ENCODE data around the gene ZCWPW1.

The ZCWPW1 gene

GRCh38 chr7:100428199-100428966 is at the start of gene ZCWPW1:
TSS of gene ZCWPW1 (minus strand) at chr7:100428703. CDS start at chr7:100420649, 8,054 bp downstream.
- in situ Hi-C loops (cut with HindIII; ENCODE audit: low sequenced_read_pairs) = no loop called here

- in situ Hi-C loops (cut with HindIII; ENCODE audit: low sequenced_read_pairs) = no loop called here
Observed at GRCh38 chr7:100477871-100478267, 49.4 kb upstream of the ZCWPW1 start.

GRCh38 chr7:100476903-100477870 is 48.7 kb upstream of the ZCWPW1 start:
- in situ Hi-C loops (cut with HindIII; ENCODE audit: low sequenced_read_pairs) = no loop called here

GRCh38 chr7:100476101-100476780 is 47.7 kb upstream of the ZCWPW1 start:
- in situ Hi-C loops (cut with HindIII; ENCODE audit: low sequenced_read_pairs) = no loop called here

- in situ Hi-C loops (cut with HindIII; ENCODE audit: low sequenced_read_pairs) = no loop called here
Observed at GRCh38 chr7:100475549-100475948, 47.0 kb upstream of the ZCWPW1 start.

GRCh38 chr7:100472854-100473499 is 44.5 kb upstream of the ZCWPW1 start:
- in situ Hi-C loops (cut with HindIII; ENCODE audit: low sequenced_read_pairs) = no loop called here

- in situ Hi-C loops (cut with HindIII; ENCODE audit: low sequenced_read_pairs) = no loop called here
Observed at GRCh38 chr7:100472121-100472851, 43.8 kb upstream of the ZCWPW1 start.

- in situ Hi-C loops (cut with HindIII; ENCODE audit: low sequenced_read_pairs) = no loop called here
Observed at GRCh38 chr7:100471021-100471420, 42.5 kb upstream of the ZCWPW1 start.

GRCh38 chr7:100469227-100470044 is 40.9 kb upstream of the ZCWPW1 start:
- in situ Hi-C loops (cut with HindIII; ENCODE audit: low sequenced_read_pairs) = no loop called here

GRCh38 chr7:100467638-100468373 is 39.3 kb upstream of the ZCWPW1 start:
- in situ Hi-C loops (cut with HindIII; ENCODE audit: low sequenced_read_pairs) = no loop called here

GRCh38 chr7:100466653-100467605 is 38.4 kb upstream of the ZCWPW1 start:
- in situ Hi-C loops (cut with HindIII; ENCODE audit: low sequenced_read_pairs) = no loop called here

- in situ Hi-C loops (cut with HindIII; ENCODE audit: low sequenced_read_pairs) = no loop called here
Observed at GRCh38 chr7:100465702-100466311, 37.3 kb upstream of the ZCWPW1 start.

GRCh38 chr7:100465299-100465698 is 36.8 kb upstream of the ZCWPW1 start:
- in situ Hi-C loops (cut with HindIII; ENCODE audit: low sequenced_read_pairs) = no loop called here

GRCh38 chr7:100464791-100465190 is 36.3 kb upstream of the ZCWPW1 start:
- in situ Hi-C loops (cut with HindIII; ENCODE audit: low sequenced_read_pairs) = no loop called here

- in situ Hi-C loops (cut with HindIII; ENCODE audit: low sequenced_read_pairs) = no loop called here
Observed at GRCh38 chr7:100464210-100464660, 35.7 kb upstream of the ZCWPW1 start, which contains the start of gene SPACDR. TSS of gene SPACDR (minus strand) at chr7:100464260. CDS start at chr7:100464025, 235 bp downstream.

- in situ Hi-C loops (cut with HindIII; ENCODE audit: low sequenced_read_pairs) = no loop called here
Observed at GRCh38 chr7:100457033-100457432, 28.5 kb upstream of the ZCWPW1 start.

- in situ Hi-C loops (cut with HindIII; ENCODE audit: low sequenced_read_pairs) = no loop called here
Observed at GRCh38 chr7:100456562-100456961, 28.1 kb upstream of the ZCWPW1 start.
